HG03460 (cell line): Measurements from ENCODE around the gene IDH3A.

Experiments used
- ATAC-seq: cut with Tn5 transposase; IDR thresholded peaks from one replicate; pipeline ENCODE4 v1.9.1; 2021; ENCODE audit not compliant: unreplicated experiment

Gene IDH3A

DNA sequence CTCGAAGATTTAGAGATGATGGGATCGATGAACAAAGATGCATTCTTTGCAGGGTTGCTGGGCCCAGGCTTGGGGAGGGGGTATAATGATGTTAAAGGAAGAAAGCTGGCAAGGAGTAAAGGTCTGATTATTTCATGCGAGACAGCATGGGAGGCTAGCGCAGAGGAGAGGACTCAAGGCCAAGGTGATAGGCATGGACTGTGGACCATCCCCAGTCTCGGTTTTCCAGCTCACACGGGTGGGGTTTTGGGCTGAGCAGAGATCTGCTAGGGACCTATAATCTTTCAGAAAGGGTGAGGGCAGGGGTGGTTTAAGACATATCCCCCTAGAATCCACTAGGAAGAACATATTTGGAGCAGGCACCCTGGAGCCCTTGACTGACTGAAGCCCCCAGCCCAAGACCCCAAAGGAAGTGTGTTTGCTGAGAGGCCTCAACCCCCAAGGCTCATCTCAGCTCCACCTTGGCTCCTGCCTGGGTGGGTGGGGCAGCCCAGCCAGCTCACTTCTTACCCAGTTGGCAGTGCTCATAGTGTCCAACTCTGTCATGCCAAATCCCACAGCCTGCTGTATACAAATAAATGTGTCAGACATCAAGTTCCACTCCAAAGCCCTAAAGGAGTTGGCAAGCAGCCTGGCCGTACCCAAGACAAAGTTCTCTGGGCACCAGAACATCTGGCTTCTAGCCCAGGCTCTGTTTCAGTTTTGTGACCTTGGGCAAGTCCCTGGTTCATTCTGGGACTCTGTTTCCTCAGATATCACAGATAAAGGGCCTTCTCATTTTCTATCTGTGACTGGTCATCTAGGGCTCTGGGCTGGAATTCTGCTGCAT is 67.3 kb downstream of the IDH3A start:
- no peak for ATAC-seq

DNA sequence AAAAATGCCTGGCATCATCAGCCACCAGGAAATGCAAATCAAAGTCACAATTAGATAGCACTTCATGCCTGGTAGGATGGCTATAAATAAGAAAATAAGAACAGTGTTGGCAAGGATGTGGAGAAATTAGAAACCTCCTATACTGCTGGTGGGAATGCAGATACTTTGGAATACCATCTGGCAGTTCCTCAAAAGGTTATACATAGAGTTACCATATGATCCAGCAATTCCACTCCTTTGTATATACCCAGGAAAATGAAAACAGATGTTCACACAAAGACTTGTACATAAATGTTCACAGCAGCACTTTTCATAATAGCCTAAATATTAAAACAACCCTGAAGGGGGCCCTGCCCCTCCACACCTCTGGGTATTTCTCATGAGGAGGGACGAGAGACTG is 71.6 kb downstream of the IDH3A start:
- ATAC-seq = no peak
